ENCODE data around the gene RADIL. TPM values are rescaled to one million over a fixed set of nuclear protein-coding genes. Genes with fewer than 3 reads are reported as not detected.

RADIL gene
- polyA plus RNA-seq, 1 donor, result 2.9 TPM

- DNase-seq (ENCODE audit: low read depth), result peak; percentile 88
Observed at GRCh38 chr7:4882169-4883032, 1.1 kb downstream of the RADIL start.

DNA sequence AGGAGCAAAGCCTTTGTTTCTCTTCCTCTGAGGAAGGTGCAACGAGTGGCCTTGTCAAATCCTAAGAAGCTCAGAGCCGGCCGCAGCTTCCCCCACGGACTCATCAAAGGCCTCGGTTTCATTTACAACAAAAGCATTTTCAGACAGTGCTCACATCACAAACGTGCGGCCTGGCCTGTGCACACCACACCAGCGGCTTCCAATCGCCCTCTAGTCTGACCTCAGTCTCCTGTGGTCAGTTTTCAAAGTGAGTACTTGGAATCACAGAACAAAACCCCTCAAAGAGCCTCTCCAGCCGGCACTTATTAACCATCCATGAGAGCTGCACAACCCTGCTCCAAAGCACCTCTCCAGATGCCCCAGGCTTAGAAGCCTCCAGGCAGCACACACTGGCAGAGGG is 3.3 kb downstream of the RADIL start:
- no peak for DNase-seq (ENCODE audit: low read depth)

DNA sequence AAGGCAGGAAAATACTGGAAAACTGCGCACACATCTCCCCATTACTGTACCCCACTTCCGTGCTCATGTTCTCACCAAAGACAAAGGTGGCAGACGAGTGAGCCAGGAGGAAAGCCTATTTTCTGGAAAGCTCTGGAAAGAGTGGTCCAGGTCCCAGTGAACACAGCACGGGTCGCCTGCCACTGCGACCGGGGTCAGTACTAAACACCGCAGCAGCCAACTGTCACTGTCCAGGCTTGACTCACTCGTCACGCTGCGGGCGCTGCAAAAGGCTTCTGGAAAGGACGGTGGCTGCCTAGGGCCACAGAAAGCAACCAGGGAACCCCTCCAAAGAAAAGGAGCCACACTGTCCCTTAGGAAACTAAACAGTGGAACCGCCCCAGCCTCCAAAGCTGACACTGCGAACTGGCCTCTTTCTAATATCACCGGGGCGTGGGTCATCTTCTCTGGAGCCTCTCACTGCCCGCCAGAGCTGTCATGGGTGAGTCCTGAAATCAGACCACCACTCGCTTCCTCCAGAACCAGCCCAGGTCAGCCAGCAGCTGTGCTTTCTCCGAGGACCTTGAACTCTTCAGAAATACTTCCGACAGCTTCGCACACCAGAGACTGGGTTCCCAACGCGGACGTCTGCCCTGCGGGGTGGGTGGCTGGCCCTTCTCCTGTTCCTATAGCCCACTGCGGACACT is 4.0 kb downstream of the RADIL start:
- DNase-seq (ENCODE audit: low read depth), result no peak

DNA sequence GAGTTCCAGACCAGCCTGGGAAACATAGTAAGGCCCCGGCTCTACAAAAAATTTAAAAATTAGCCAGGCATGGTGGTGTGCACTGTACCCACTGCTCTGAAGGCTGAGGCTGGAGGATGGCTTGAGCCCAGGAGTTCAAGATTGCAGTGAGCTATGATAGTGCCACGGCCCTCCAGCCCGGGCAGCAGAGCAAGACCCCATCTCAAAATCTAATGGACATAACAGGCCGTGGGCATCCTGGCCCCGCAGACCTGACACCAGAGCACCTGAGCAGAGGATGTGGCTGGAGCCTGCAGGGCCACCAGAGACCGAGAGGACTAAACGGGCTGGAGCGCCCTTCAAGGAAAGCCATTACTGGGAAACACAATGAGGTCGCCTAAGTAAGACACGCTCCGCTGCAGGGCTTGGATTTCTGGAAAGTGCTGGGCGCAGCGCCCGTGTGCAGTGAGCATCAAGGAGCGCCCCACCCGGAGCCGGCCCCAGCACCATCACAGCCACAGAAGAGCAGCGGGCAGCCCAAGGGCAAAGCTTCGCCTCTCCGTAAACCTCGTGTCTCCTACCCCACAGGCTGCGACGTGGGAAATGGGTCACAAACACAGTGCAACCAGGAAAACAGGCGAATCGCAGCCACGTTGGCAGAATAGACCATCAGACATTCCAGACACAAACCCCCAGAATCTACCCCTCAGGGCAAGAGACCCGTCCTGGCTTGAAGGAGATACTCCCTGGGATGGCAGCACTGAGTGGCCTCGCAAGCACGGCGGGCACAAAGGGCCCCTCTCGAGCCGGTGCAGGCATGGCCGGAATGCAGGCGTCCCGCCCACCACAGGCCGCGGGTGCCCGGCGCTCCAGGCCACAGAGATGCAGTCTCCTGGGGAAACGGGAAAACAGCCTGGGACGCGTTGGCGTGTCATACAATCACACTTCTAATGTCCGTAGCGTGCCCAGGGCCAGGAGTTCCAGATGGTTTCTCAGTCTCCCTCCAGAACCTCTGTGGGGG is 4.9 kb downstream of the RADIL start:
- DNase-seq (ENCODE audit: low read depth), result no peak

DNA sequence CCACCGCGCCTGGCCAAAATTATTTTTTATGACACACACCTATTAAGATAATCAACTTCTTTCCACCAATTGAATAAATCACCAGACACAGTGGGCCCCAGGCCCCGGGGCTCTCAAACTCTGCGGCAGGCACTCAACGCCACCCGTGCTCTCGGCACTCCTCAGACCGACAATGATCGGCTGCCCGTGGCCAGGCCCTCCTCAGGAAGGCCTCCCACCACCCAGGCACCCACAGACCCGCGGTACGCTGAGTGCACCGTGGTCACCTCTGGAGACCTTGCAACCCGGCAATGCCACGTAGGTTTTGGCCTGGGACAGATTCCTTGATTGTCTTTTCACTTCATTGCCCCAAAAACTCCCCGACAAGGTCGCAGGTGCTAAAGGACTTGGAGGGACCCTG is 6.9 kb downstream of the RADIL start:
- DNase-seq (ENCODE audit: low read depth), result no peak

GRCh38 chr7:4875391-4875790 is 8.1 kb downstream of the RADIL start:
- no peak for DNase-seq (ENCODE audit: low read depth)

- DNase-seq (ENCODE audit: low read depth), result no peak
Observed at GRCh38 chr7:4873071-4873944, 10.2 kb downstream of the RADIL start.

DNA sequence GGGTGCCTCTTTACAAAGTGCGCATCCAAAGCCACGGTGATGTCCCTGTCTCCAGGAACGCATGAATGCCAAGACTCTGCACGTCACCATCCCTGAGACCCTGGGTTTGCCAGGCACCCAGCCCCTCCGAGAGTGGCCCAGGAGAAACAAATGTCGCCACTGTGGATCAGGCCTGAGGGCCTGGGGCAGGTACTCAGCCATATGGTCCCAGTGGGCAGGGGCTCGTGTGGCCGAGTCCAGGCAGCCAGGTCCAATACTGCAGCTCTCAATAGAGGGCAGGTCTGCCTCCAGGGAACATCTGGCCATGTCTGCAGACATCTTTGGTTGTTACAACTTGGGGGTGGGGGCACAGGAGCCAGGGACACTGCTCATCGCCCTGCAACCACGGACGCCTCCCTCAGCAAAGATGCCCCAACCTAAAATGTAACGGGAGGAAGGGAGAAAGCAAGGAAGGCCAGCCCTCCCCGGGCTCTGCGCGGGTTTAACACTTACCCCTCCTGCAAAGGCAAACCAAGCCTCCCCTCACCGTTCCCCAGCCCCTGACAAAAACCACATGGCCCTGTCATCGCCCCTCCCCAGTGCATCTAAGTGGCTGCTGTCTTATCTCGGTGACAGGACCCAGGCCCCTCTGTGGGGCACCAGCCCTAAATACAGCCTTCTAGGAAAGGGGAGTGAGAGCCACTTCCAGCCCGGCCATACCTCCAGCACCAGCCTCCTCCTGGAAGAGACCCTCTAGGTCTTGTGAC is 11.4 kb downstream of the RADIL start:
- no peak for DNase-seq (ENCODE audit: low read depth)

DNA sequence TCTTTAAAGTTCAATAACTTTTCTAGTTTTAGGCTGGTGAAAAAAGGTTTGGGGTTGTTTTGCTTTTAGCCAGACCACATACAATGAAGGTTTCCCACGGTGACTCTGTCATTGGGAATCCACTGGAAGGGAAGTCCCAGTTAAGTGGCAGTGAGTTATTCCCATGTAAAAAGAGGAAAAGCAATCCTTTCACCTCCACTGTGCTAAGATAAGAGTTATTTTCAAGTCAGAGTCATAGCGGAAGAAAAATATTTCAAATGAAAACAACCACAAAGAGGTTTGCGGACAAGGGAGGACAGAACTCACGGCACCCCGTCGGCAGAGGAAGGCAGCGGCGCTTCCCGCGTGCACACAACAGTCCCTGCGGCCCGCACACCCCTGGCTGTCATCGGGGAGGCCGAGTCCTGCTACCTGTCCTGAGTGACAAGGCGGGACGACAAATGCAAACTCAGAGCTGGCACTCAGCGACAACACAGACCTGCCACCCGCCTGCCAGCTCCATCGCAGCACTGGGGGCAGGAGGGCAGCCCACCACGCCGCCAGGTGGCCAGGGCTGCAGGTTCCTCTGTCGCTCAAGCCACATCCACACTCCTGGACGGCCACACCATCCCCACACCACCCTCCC is 12.3 kb downstream of the RADIL start:
- DNase-seq (ENCODE audit: low read depth), result no peak

DNA sequence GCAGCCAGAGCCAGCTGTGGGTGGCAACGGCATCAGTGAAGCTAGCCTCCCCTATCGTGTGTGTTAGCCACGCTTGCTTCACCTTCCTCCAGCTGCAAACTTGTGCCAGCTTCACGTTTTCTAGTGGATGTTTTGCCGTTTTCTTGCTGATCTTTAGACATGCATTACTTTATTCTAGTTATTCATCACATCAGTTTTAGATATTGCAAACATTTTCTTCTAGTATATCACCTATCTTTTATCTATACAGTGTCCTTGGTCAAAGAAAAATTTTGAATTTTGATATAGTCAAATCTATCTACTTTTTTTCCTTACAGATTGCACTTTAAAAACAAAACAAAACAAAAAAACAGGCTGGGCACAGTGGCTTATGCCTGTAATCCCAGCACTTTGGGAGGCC is 15.0 kb downstream of the RADIL start:
- DNase-seq (ENCODE audit: low read depth), result no peak

GRCh38 chr7:4866528-4867496 is 16.7 kb downstream of the RADIL start:
- no peak for DNase-seq (ENCODE audit: low read depth)

- no peak for DNase-seq (ENCODE audit: low read depth)
Observed at GRCh38 chr7:4862156-4862555, 21.4 kb downstream of the RADIL start.

GRCh38 chr7:4861673-4862072 is 21.8 kb downstream of the RADIL start, which contains the start of gene PAPOLB:
TSS of gene PAPOLB (minus strand) at chr7:4862030. CDS start at chr7:4861810, 220 bp downstream.
- DNase-seq (ENCODE audit: low read depth), result no peak

DNA sequence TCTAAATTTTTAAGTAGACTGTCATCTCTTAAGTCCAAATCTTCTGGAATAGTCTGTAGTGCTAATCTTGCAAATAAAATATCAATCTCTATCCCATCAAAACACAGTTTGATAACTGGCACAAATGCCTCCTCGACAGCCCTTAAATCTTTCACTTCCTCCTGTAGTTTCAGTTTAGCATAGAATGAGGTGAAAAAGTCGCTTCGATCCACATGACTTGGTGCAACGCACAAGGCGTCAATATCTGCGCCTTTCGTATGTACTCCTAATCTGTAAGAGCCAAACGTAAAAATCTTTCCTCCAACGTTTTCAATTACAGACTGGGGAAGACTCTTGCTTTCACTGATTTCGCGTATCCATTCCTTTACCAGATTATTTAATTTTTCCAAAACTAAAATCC is 22.3 kb downstream of the RADIL start:
- no peak for DNase-seq (ENCODE audit: low read depth)

DNA sequence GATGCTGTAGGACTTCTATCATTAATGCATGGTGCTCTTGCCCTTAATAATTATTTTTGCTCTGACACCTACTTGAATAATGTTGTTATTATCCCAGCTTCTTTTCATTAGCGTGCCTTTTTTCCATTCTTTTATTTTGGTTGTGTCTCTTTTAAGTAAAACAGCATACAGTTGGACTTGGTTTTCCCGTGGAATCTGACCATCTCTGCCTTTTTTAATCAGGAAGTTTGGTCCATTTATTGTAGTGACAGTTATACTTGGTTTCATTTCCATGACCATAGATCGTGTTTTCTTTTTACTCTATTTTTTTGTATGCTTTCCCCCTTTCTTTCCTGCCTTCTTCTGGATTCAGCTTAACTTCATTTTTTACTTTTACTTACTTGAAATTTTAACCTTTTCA is 26.3 kb downstream of the RADIL start:
- DNase-seq (ENCODE audit: low read depth), result no peak

- DNase-seq (ENCODE audit: low read depth), result no peak
Observed at GRCh38 chr7:4856336-4857057, 27.0 kb downstream of the RADIL start.

DNA sequence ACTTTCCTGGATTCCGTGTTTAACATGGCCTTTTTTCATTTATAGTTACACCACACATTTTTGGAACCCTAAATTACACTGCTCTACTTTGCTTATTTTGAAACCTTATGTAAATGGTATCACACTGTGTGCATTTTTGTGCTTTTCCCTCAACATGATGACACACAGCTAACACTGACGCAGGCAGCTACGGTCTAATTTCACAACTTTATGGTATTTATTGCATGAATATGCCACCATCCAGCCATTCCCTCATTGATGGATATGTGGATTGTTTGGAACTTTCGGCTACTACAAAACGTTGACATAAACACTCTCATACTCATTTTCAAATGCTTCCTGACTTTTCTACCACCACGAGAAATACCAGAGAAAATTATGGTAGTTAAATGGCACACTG is 28.6 kb downstream of the RADIL start:
- DNase-seq (ENCODE audit: low read depth), result no peak

Measured in forelimb muscle (tissue), 1 donor.